ENCODE data around the gene CAMTA1. TPM values are rescaled to one million over a fixed set of nuclear protein-coding genes. Genes with fewer than 3 reads are reported as not detected.
A peak's percentile ranks its signal among the peaks of the same experiment; 100 is the strongest.

The CAMTA1 gene
- total and polyA plus RNA-seq, 3 experiments from 2014 or later: 60.2 to 79.0 (median 61.7) TPM

- H3K9me3 Mint-ChIP-seq: no peaks in the 10 kb centered on the region
- Histone ChIP-seq H3K4me1 (ENCODE audit: insufficient read depth, low read length) (no peaks in the 10 kb centered on the region), H3K9me3 (ENCODE audit: low read length) (no peaks in the 10 kb centered on the region), H3K27me3 (ENCODE audit: insufficient read depth, low read length, poor library complexity, severe bottlenecking) (no peaks in the 10 kb centered on the region), H3K4me3 (ENCODE audit: low read length) (no peak overlapping the region), H3K36me3 (ENCODE audit: insufficient read depth, low read length) (no peaks in the 10 kb centered on the region), H3K27ac (ENCODE audit: low read depth, low read length) (no peak overlapping the region)
- DNase-seq: peak in 1 of 5 donors; percentile 30
- peaks cover 0 to 9% of the 10 kb centered on the region in 2 donors for H3K27me3 Mint-ChIP-seq
- ChIA-PET POLR2A (no interaction called here), CTCF (no interaction called here)
- H3K4me1 Mint-ChIP-seq: no peaks in the 10 kb centered on the region
- H3K36me3 Mint-ChIP-seq: no peaks in the 10 kb centered on the region
- no peak overlapping the region for H3K4me3 Mint-ChIP-seq
- no peak overlapping the region for H3K27ac Mint-ChIP-seq
Measured at GRCh38 chr1:6953907-6954364, 168.7 kb downstream of the CAMTA1 start.

GRCh38 chr1:6954591-6954990, 169.3 kb downstream of the CAMTA1 start:
- no peak overlapping the region for H3K27ac ChIP-seq (ENCODE audit: low read depth, low read length)
- no peak overlapping the region for H3K4me3 ChIP-seq (ENCODE audit: low read length)
- H3K9me3 ChIP-seq (ENCODE audit: low read length): no peaks in the 10 kb centered on the region
- no peak overlapping the region for H3K27ac Mint-ChIP-seq
- no peak overlapping the region for H3K4me3 Mint-ChIP-seq
- H3K4me1 Mint-ChIP-seq: no peaks in the 10 kb centered on the region
- H3K36me3 ChIP-seq (ENCODE audit: insufficient read depth, low read length): no peaks in the 10 kb centered on the region
- CTCF ChIA-PET: no interaction called here
- no peaks in the 10 kb centered on the region for H3K4me1 ChIP-seq (ENCODE audit: insufficient read depth, low read length)
- no peaks in the 10 kb centered on the region for H3K9me3 Mint-ChIP-seq
- H3K27me3 ChIP-seq (ENCODE audit: insufficient read depth, low read length, poor library complexity, severe bottlenecking): no peaks in the 10 kb centered on the region
- DNase-seq: peak in 1 of 5 donors; percentile 32
- H3K27me3 Mint-ChIP-seq: peaks cover 0 to 15% of the 10 kb centered on the region in 2 donors
- POLR2A ChIA-PET: no interaction called here
- H3K36me3 Mint-ChIP-seq: no peaks in the 10 kb centered on the region

GRCh38 chr1:6955357-6956094, 170.3 kb downstream of the CAMTA1 start:
- Histone ChIP-seq H3K27ac (ENCODE audit: low read depth, low read length) (no peak overlapping the region), H3K27me3 (ENCODE audit: insufficient read depth, low read length, poor library complexity, severe bottlenecking) (no peaks in the 10 kb centered on the region), H3K9me3 (ENCODE audit: low read length) (no peaks in the 10 kb centered on the region), H3K4me1 (ENCODE audit: insufficient read depth, low read length) (no peaks in the 10 kb centered on the region), H3K36me3 (ENCODE audit: insufficient read depth, low read length) (no peaks in the 10 kb centered on the region), H3K4me3 (ENCODE audit: low read length) (no peak overlapping the region)
- H3K27ac Mint-ChIP-seq: no peak overlapping the region
- POLR2A ChIA-PET: no interaction called here
- DNase-seq: peak in 1 of 5 donors; percentile 14
- CTCF ChIA-PET: no interaction called here
- H3K9me3 Mint-ChIP-seq: peaks cover 0 to 2% (median 0%) of the 10 kb centered on the region in 5 donors
- H3K4me3 Mint-ChIP-seq: no peak overlapping the region
- peaks cover 0 to 25% of the 10 kb centered on the region in 2 donors for H3K27me3 Mint-ChIP-seq
- H3K4me1 Mint-ChIP-seq: no peaks in the 10 kb centered on the region
- H3K36me3 Mint-ChIP-seq: no peaks in the 10 kb centered on the region

GRCh38 chr1:6956488-6957159, 171.4 kb downstream of the CAMTA1 start:
- Mint-ChIP-seq H3K4me3 (no peak overlapping the region), H3K9me3 (peaks cover 0 to 2% (median 0%) of the 10 kb centered on the region in 5 donors), H3K4me1 (no peaks in the 10 kb centered on the region), H3K27ac (no peak overlapping the region), H3K36me3 (no peaks in the 10 kb centered on the region), H3K27me3 (peaks cover 4 to 30% of the 10 kb centered on the region in 2 donors)
- Histone ChIP-seq H3K4me1 (ENCODE audit: insufficient read depth, low read length) (no peaks in the 10 kb centered on the region), H3K4me3 (ENCODE audit: low read length) (no peak overlapping the region), H3K27ac (ENCODE audit: low read depth, low read length) (no peak overlapping the region), H3K9me3 (ENCODE audit: low read length) (no peaks in the 10 kb centered on the region), H3K27me3 (ENCODE audit: insufficient read depth, low read length, poor library complexity, severe bottlenecking) (no peaks in the 10 kb centered on the region), H3K36me3 (ENCODE audit: insufficient read depth, low read length) (no peaks in the 10 kb centered on the region)
- DNase-seq: peak in 1 of 5 donors; percentile 25
- POLR2A ChIA-PET: no interaction called here
- CTCF ChIA-PET: no interaction called here

GRCh38 chr1:6957341-6957740, 172.1 kb downstream of the CAMTA1 start:
- peaks cover 0 to 2% (median 0%) of the 10 kb centered on the region in 5 donors for H3K9me3 Mint-ChIP-seq
- Histone ChIP-seq H3K9me3 (ENCODE audit: low read length) (no peaks in the 10 kb centered on the region), H3K4me1 (ENCODE audit: insufficient read depth, low read length) (no peaks in the 10 kb centered on the region), H3K4me3 (ENCODE audit: low read length) (no peak overlapping the region), H3K27ac (ENCODE audit: low read depth, low read length) (no peak overlapping the region), H3K27me3 (ENCODE audit: insufficient read depth, low read length, poor library complexity, severe bottlenecking) (no peaks in the 10 kb centered on the region), H3K36me3 (ENCODE audit: insufficient read depth, low read length) (no peaks in the 10 kb centered on the region)
- DNase-seq: no peak
- no peak overlapping the region for H3K4me3 Mint-ChIP-seq
- no peak overlapping the region for H3K27ac Mint-ChIP-seq
- peaks cover 4 to 35% of the 10 kb centered on the region in 2 donors for H3K27me3 Mint-ChIP-seq
- peaks cover 0 to under 1% (median 0%) of the 10 kb centered on the region in 3 donors for H3K4me1 Mint-ChIP-seq
- CTCF ChIA-PET: no interaction called here
- no peaks in the 10 kb centered on the region for H3K36me3 Mint-ChIP-seq
- POLR2A ChIA-PET: no interaction called here

- no peak overlapping the region for H3K4me3 Mint-ChIP-seq
- no peaks in the 10 kb centered on the region for H3K36me3 Mint-ChIP-seq
- DNase-seq: no peak
- ChIA-PET CTCF (no interaction called here), POLR2A (no interaction called here)
- H3K36me3 ChIP-seq (ENCODE audit: insufficient read depth, low read length): no peaks in the 10 kb centered on the region
- H3K27ac ChIP-seq (ENCODE audit: low read depth, low read length): no peak overlapping the region
- H3K27me3 Mint-ChIP-seq: peaks cover 6 to 42% of the 10 kb centered on the region in 2 donors
- H3K4me3 ChIP-seq (ENCODE audit: low read length): no peak overlapping the region
- H3K27me3 ChIP-seq (ENCODE audit: insufficient read depth, low read length, poor library complexity, severe bottlenecking): no peaks in the 10 kb centered on the region
- peaks cover 5% of the 10 kb centered on the region for H3K4me1 ChIP-seq (ENCODE audit: insufficient read depth, low read length)
- H3K9me3 Mint-ChIP-seq: peaks cover 0 to 4% (median 0%) of the 10 kb centered on the region in 5 donors
- no peak overlapping the region for H3K27ac Mint-ChIP-seq
- peaks cover 0 to 12% (median 3%) of the 10 kb centered on the region in 3 donors for H3K4me1 Mint-ChIP-seq
- H3K9me3 ChIP-seq (ENCODE audit: low read length): no peaks in the 10 kb centered on the region
Measured at GRCh38 chr1:6958407-6959030, 173.3 kb downstream of the CAMTA1 start.

- H3K9me3 Mint-ChIP-seq: peaks cover 0 to 4% (median 0%) of the 10 kb centered on the region in 5 donors
- peaks cover 5 to 18% (median 6%) of the 10 kb centered on the region in 3 donors for H3K4me1 Mint-ChIP-seq
- peaks cover 11 to 50% of the 10 kb centered on the region in 2 donors for H3K27me3 Mint-ChIP-seq
- H3K27ac Mint-ChIP-seq: no peak overlapping the region
- ChIA-PET CTCF (no interaction called here), POLR2A (no interaction called here)
- H3K36me3 Mint-ChIP-seq: no peaks in the 10 kb centered on the region
- no peak for DNase-seq
- H3K36me3 ChIP-seq (ENCODE audit: insufficient read depth, low read length): no peaks in the 10 kb centered on the region
- peaks cover 5% of the 10 kb centered on the region for H3K4me1 ChIP-seq (ENCODE audit: insufficient read depth, low read length)
- no peak overlapping the region for H3K4me3 ChIP-seq (ENCODE audit: low read length)
- H3K27ac ChIP-seq (ENCODE audit: low read depth, low read length): no peak overlapping the region
- H3K27me3 ChIP-seq (ENCODE audit: insufficient read depth, low read length, poor library complexity, severe bottlenecking): peaks cover 6% of the 10 kb centered on the region
- H3K9me3 ChIP-seq (ENCODE audit: low read length): no peaks in the 10 kb centered on the region
- no peak overlapping the region for H3K4me3 Mint-ChIP-seq
Measured at GRCh38 chr1:6959491-6959890, 174.2 kb downstream of the CAMTA1 start.

GRCh38 chr1:6960291-6960811, 175.1 kb downstream of the CAMTA1 start:
- Histone ChIP-seq H3K4me3 (ENCODE audit: low read length) (no peak overlapping the region), H3K36me3 (ENCODE audit: insufficient read depth, low read length) (no peaks in the 10 kb centered on the region), H3K27ac (ENCODE audit: low read depth, low read length) (no peak overlapping the region), H3K27me3 (ENCODE audit: insufficient read depth, low read length, poor library complexity, severe bottlenecking) (peaks cover 6% of the 10 kb centered on the region), H3K9me3 (ENCODE audit: low read length) (no peaks in the 10 kb centered on the region), H3K4me1 (ENCODE audit: insufficient read depth, low read length) (peaks cover 5% of the 10 kb centered on the region)
- peaks cover 12 to 58% of the 10 kb centered on the region in 2 donors for H3K27me3 Mint-ChIP-seq
- no peaks in the 10 kb centered on the region for H3K36me3 Mint-ChIP-seq
- peaks cover 5 to 18% (median 6%) of the 10 kb centered on the region in 3 donors for H3K4me1 Mint-ChIP-seq
- no peak overlapping the region for H3K4me3 Mint-ChIP-seq
- H3K27ac Mint-ChIP-seq: no peak overlapping the region
- peaks cover 0 to 4% (median 0%) of the 10 kb centered on the region in 5 donors for H3K9me3 Mint-ChIP-seq
- CTCF ChIA-PET: no interaction called here
- DNase-seq: no peak
- POLR2A ChIA-PET: no interaction called here

Data from CD8-positive, alpha-beta memory T cell (primary cell).